Activated CD4-positive, alpha-beta T cell treated with anti-CD3 and anti-CD28 coated beads, Interleukin-2, Interleukin-6, amounts not matched to agents 100 ng/mL and 50 ng/mL, durations not matched to agents 16 hours and 8 hours (primary cell): Measurements from ENCODE around the gene KRTDAP.

Source experiments
- DNase-seq: peaks from one replicate; pipeline ENCODE4 v3.0.0-alpha.2; 2020

KRTDAP gene

DNA sequence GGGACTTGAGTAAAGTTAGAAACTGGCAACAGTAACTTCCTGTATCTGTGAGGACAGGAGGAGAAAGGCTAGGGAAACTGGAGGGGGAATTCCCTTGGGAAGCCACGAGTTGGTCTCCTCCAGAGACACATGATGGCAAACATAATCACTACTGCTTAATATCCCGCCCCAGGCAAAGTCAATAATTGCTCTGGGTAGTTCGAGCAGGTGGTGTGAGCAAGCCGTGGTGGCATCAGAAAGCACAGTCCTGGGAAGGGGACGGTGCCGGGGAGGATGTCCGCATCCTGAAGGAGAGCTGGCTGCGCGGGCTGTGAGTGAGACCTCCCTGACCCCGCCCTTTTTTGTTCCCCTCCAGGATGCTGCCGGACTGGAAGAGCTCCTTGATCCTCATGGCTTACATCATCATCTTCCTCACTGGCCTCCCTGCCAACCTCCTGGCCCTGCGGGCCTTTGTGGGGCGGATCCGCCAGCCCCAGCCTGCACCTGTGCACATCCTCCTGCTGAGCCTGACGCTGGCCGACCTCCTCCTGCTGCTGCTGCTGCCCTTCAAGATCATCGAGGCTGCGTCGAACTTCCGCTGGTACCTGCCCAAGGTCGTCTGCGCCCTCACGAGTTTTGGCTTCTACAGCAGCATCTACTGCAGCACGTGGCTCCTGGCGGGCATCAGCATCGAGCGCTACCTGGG lies 40.8 kb downstream of the KRTDAP start:
- no peak for DNase-seq

DNA sequence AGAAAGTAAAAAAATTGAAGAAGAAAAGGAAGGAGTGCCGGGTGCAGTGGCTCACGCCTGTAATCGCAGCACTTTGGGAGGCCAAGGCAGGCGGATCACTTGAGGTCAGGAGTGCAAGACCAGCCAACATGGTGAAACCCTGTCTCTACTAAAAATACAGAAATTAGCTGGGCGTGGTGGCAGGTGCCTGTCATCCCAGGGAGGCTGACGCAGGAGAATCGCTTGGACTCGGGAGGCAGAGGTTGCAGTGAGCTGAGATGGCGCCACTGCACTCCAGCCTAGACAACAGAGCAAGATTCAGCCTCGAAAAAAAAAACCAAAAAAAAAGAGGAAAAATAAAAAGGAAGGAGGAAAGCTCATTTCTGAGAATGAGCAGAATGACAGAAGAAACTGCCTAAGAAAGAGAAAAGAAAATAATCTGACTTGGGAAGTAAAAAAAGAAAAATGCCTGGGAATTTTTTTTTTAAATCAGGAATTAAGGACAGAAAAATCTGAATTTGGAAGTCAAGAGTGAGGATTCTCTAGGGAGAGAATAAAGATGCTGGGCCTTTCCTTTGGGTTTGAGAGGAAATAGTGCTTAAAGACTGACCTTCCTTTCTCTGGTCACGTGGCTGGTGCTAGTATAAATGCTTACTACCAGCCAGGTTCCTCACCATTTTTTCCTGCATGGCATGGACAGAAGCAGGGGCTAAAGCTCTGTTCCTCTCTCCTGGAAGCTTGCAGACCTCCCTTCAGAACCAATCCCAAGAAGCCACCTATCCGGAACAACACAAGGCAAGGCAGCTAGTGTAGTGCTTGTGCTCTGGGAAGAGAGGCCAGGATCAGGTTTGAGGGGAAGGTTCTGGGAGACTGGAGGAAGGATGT lies 42.4 kb downstream of the KRTDAP start, which contains the start of gene FFAR2:
TSS of gene FFAR2 (plus strand) at position 652 of the 864 bp plus-strand sequence. CDS start 1,458 bp downstream, outside the sequence.
- DNase-seq = no peak

GRCh38 chr19:35445826-35446593 lies 44.3 kb downstream of the KRTDAP start:
- DNase-seq = peak; percentile 47

DNA sequence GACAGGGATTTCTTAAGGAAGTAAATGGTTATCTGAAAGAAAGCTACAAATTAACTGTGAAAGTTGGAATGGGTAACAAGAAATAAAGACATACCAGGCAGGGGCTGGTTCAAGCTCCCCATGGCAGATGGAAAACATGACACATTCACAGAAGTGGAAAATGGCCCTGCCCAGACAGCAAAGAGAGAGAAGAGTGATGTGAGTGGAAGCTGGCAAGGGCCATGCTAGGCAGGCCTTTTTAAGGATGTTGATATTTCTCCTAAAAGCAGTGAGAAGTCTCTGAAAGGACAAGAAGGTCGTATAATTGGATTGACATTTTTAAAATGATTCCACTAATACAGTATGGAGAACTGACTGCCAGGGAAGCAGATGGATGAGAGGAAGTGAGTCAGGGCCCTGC lies 45.5 kb downstream of the KRTDAP start:
- no peak for DNase-seq

- no peak for DNase-seq
These were observed 48.2 kb downstream of the KRTDAP start for GRCh38 chr19:35442091-35442490.

- DNase-seq = no peak
These were observed 50.3 kb downstream of the KRTDAP start for GRCh38 chr19:35439921-35440320.

DNA sequence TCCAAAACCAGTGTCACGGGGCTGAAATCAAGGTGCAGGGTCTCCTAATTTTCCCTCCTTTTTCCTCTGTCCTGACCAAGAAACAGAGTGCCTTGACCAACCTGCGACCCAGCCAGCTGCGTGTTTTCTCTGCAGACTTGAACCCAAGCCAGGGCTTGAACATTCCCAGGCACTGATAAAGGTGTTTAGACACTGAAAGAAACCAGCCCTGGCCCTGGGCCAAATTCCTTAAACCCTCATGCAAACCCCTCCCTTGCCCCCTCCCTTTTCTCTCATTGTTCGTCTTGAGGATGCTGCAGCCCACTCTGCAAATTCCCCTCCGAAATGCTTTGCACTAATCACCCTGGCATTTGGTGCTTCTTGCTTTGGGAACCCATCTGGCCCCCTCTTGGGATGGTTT lies 51.7 kb downstream of the KRTDAP start:
- no peak for DNase-seq

- no peak for DNase-seq
These were observed 52.2 kb downstream of the KRTDAP start for GRCh38 chr19:35438096-35438495.

- DNase-seq = no peak
These were observed 52.8 kb downstream of the KRTDAP start for GRCh38 chr19:35437406-35437951.
